ENCODE results near the gene FN3KRP.

DNA sequence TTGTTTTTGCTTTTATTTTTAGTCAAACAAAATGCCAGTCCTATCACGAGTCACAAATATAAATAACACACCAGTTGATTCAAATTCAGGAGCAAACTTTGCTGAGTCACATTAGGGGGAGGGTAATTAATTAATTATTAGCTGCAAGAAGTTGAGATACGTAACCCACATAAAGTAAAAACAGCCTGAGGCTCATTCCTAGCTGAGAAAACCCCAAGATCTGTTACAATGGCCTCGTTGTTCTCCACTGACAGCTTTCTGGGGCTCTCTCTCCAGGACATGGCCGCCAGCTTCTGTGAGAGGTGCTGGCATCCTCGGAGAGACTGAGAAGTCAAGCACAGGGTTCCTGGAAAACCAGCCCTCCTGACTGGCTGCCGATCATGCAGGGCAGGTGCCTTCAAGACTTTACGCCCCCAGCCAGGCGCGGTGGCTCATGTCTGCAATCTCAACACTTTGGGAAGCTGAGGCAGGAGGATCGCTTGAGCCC lies 29.1 kb upstream of the FN3KRP start:
- TF ChIP-seq NR1H2 (CRISPR knock-in tag; IDR thresholded peaks at IDR 0.05) (no peak), CBFB (CRISPR knock-in tag; IDR thresholded peaks at IDR 0.05; ENCODE audit: low read depth) (no peak), TCF7 (CRISPR knock-in tag; IDR thresholded peaks at IDR 0.05; ENCODE audit: low read depth) (no peak), CTCF (IDR thresholded peaks at IDR 0.05) (no peak), MAX (CRISPR knock-in tag; IDR thresholded peaks at IDR 0.05) (no peak), ATF6 (CRISPR knock-in tag; IDR thresholded peaks at IDR 0.05) (no peak), CREB1 (CRISPR knock-in tag; IDR thresholded peaks at IDR 0.05) (no peak), ATF3 (CRISPR knock-in tag; conservative IDR thresholded peaks at IDR 0.05) (no peak)

Data from WTC11 (cell line).